C4-2B (cell line): Measurements from ENCODE around the gene RYR3.

Experiments used
- H3K27ac ChIP-seq: fragments of 450-650 bp; 2 replicates; pipeline ENCODE4 v1.5.1; 2017
- ZFX ChIP-seq: fragments of 450-650 bp; IDR thresholded peaks from 2 replicates; pipeline ENCODE4 v1.6.1; 2017
- TF ChIP-seq, protein P1 (sequence below): fragments of 450-650 bp; conservative IDR thresholded peaks from 2 replicates; pipeline ENCODE4 v1.5.1; 2017; ENCODE audit warnings: mild to moderate bottlenecking

RYR3 gene

GRCh38 chr15:33322091-33322490 is 11.3 kb downstream of the RYR3 start:
- TF ChIP-seq, protein P1, sequence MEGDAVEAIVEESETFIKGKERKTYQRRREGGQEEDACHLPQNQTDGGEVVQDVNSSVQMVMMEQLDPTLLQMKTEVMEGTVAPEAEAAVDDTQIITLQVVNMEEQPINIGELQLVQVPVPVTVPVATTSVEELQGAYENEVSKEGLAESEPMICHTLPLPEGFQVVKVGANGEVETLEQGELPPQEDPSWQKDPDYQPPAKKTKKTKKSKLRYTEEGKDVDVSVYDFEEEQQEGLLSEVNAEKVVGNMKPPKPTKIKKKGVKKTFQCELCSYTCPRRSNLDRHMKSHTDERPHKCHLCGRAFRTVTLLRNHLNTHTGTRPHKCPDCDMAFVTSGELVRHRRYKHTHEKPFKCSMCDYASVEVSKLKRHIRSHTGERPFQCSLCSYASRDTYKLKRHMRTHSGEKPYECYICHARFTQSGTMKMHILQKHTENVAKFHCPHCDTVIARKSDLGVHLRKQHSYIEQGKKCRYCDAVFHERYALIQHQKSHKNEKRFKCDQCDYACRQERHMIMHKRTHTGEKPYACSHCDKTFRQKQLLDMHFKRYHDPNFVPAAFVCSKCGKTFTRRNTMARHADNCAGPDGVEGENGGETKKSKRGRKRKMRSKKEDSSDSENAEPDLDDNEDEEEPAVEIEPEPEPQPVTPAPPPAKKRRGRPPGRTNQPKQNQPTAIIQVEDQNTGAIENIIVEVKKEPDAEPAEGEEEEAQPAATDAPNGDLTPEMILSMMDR, result no peak
- no peak for TF ChIP-seq ZFX

DNA sequence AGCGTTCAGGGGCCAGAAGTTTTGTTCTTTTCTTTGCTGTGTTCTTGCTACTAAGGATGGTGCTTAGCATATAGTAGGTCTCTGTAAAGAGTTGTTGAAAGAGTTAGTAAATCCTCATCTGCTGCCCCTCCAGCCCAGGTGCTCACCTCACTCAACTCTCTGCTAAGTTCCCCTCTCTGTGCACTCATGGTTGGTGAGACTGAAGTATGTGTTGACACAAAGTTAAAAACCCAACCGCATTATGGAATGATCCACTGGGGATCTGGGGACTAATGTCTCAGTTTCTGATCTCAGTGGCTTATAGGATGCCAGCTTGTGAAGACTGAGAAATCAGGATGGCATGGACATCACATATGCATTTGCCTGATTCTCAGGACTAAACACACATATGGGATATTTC is 13.8 kb downstream of the RYR3 start:
- TF ChIP-seq, protein P1, result no peak
- no peak for TF ChIP-seq ZFX

More at GRCh38 chr15:33322091-33322490, 11.3 kb downstream of the RYR3 start:
- H3K27ac ChIP-seq, result no peak overlapping the region

GRCh38 chr15:33326908-33327307 is 16.1 kb downstream of the RYR3 start:
- TF ChIP-seq ZFX, result no peak
- TF ChIP-seq, protein P1, result no peak
- no peak overlapping the region for H3K27ac ChIP-seq

More for the DNA sequence above, 13.8 kb downstream of the RYR3 start:
- no peak overlapping the region for H3K27ac ChIP-seq

DNA sequence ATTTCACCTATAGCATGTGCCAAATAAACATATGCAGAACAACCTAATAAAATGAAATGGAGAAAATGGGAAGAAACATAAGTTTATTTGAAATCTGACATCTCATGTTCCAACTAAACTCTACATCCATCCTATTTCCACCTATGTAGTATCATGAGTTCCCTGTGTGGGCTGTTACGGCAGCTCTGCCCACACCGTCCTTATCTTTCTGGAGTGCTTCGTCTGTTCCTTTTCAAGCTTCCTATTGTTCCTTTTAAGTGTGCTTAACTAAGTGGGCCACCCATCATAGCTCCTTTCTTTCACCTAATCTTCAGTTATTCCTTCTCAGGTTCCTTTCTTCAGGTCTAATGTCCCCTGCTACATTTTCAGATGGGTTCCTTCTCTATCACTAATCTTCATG is 17.3 kb downstream of the RYR3 start:
- no peak overlapping the region for H3K27ac ChIP-seq
- TF ChIP-seq, protein P1, result no peak
- TF ChIP-seq ZFX, result no peak

GRCh38 chr15:33329457-33329856 is 18.7 kb downstream of the RYR3 start:
- TF ChIP-seq, protein P1, result no peak
- TF ChIP-seq ZFX, result no peak
- no peak overlapping the region for H3K27ac ChIP-seq

DNA sequence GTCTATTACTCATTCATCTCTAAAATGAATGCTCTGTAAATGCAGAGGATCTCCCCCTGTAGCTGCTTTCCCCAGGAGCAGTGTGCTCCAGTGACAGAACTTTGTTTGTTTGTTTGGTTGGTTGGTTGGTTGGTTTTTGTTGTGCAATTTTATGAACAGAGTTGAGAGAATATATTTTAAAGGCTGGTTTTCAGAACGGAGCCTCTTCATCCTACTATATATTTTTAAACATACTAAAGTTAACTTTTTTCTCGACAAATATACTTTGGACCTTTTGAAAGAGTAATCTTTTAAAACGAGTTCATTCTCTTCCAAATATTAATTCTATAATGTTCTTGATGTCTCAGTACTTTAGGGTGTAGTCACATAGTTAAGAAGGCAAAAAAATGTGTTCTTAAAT is 20.2 kb downstream of the RYR3 start:
- TF ChIP-seq, protein P1, result no peak
- TF ChIP-seq ZFX, result no peak
- H3K27ac ChIP-seq, result no peak overlapping the region

DNA sequence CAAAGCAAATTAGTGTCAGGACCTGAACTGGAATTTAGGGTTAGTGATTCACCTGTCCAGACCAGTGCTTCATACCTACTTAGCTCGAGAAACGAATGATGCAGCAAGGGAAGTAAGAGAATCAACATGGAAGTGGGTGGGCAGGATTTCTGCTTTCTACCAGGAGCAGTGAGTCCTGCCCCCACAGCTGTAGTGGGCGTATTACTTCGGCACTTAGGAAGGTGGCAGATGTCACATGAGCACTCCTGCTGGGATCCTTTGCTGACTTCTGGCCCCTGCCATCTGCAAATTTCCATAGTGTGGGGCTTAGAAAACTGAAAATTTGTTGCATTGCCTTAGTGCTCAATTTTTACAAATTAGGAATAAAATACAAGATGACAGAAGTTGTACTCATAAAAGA is 31.2 kb downstream of the RYR3 start:
- TF ChIP-seq ZFX, result no peak
- TF ChIP-seq, protein P1, result no peak
- H3K27ac ChIP-seq, result no peak overlapping the region
